GM12872 (cell line): Measurements from ENCODE around the gene DLEU7.

Experiments
- TF ChIP-seq, protein P1 (sequence below): IDR thresholded peaks from 3 replicates; pipeline ENCODE4 v1.5.1; 2011; ENCODE audit warnings: low read depth, mild to moderate bottlenecking, low read length, moderate library complexity; ENCODE audit not compliant: insufficient read depth

The DLEU7 gene

DNA sequence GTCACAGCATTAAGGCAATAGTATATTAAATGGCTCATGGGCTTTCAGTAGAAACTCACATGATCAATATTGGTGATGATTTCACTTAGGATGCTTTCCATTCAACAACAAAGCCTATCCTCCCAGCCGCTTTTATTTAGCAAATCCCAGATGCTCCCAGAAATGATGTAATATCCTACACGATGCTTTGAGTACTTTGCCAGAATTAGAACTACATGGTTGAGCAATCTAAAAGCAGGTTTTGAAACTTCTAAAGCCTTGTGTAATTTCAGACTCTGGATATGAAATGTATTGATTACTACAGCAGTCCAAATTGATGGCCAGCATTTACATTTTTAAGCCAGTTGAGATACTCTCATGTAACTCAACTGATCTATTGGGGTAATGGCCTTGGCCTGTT, 13.6 kb downstream of the DLEU7 start:
- TF ChIP-seq, protein P1, sequence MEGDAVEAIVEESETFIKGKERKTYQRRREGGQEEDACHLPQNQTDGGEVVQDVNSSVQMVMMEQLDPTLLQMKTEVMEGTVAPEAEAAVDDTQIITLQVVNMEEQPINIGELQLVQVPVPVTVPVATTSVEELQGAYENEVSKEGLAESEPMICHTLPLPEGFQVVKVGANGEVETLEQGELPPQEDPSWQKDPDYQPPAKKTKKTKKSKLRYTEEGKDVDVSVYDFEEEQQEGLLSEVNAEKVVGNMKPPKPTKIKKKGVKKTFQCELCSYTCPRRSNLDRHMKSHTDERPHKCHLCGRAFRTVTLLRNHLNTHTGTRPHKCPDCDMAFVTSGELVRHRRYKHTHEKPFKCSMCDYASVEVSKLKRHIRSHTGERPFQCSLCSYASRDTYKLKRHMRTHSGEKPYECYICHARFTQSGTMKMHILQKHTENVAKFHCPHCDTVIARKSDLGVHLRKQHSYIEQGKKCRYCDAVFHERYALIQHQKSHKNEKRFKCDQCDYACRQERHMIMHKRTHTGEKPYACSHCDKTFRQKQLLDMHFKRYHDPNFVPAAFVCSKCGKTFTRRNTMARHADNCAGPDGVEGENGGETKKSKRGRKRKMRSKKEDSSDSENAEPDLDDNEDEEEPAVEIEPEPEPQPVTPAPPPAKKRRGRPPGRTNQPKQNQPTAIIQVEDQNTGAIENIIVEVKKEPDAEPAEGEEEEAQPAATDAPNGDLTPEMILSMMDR = no peak

DNA sequence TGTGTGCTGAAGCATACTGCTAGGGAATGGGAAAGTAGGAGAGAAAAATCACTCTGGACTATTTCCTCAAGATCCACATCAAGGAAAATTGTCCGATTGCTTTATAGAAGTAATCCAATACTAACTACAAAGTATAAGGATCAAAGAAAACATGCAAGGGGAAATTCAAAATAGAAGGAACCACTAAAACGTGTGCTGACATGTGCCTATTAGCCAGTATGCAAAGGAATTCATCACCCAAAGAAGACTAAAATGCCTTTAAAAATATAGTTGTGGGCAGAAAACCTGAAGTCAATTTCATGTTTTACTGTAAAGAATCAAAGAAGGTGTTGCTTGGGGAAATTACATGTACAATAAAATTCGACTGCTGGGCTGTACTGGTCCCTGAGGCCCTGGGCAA, 14.3 kb downstream of the DLEU7 start:
- TF ChIP-seq, protein P1 = no peak

DNA sequence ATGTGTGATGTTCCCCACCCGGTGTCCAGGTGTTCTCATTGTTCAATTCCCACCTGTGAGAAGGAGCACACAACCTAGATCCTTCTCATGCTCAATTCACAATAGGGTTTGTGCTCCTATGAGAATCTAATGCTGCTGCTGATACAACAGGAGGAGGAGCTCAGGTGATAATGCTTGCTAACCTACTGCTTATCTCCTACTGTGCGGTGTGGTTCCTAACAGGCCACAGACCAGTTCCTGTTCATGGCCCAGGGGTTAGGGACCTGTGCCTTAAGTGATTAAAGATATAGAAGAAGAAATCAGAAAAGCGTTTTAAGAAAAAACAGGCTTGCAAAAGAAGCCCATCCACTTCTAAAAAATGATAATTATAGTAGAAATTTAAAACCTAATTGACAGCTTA, 17.5 kb downstream of the DLEU7 start:
- TF ChIP-seq, protein P1 = no peak

DNA sequence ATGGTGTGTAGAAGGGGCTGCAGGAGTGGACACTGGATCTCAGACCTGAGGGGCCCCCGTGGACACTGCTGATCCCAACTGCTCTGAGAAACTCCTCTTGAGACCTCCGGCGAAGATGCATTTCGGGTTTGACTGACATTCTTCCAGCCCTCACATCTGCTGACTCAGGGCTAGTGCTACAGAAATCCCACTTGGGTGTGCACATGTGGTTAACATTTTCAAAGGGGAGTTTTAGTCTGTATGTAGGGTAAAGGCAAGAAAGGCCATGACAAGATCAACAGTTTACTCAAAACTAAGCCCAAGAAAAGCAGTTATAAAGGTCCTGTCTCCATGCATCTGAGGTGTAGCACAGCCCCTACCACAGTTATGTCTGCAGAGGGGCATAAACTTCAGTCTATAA, 31.2 kb downstream of the DLEU7 start:
- TF ChIP-seq, protein P1 = no peak

DNA sequence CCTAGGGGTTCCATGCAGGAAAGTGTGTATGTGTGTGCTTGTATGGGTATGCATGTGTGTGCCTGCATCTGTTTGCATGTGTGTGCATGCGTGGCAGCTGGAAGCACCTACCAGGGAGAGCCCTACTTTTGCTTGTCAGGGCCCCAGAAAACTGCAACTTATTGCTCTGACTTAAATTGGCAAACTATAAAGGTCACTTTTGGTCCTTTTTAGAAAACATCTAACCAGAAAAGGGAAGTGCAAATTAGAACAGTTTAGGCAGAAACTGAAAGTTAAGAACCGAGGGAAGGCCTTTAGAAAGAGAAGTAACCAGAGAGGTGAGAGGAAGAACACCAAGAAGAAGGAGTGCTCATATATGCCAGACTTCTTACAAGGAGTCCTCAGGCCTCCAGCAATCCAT, 32.5 kb downstream of the DLEU7 start:
- TF ChIP-seq, protein P1 = no peak

DNA sequence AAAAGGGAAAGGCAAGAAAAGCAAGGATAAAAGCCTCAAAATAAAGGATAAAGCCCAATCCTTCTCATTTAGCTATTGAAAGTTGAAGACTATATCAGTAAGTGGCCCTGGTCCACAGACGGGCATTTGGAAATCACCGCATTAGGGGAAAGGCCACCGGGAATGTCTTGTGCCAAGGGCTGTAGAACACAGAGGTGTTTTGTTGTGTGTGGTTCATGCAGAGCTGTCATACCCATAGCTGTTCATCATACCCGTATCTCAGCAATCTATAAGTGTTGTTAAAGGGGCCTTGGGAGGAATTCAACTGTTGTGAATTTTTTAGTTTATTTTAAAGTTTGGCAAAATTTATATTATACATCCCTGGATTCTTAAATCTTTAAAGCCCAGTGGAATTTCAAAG, 33.0 kb downstream of the DLEU7 start:
- TF ChIP-seq, protein P1 = no peak

DNA sequence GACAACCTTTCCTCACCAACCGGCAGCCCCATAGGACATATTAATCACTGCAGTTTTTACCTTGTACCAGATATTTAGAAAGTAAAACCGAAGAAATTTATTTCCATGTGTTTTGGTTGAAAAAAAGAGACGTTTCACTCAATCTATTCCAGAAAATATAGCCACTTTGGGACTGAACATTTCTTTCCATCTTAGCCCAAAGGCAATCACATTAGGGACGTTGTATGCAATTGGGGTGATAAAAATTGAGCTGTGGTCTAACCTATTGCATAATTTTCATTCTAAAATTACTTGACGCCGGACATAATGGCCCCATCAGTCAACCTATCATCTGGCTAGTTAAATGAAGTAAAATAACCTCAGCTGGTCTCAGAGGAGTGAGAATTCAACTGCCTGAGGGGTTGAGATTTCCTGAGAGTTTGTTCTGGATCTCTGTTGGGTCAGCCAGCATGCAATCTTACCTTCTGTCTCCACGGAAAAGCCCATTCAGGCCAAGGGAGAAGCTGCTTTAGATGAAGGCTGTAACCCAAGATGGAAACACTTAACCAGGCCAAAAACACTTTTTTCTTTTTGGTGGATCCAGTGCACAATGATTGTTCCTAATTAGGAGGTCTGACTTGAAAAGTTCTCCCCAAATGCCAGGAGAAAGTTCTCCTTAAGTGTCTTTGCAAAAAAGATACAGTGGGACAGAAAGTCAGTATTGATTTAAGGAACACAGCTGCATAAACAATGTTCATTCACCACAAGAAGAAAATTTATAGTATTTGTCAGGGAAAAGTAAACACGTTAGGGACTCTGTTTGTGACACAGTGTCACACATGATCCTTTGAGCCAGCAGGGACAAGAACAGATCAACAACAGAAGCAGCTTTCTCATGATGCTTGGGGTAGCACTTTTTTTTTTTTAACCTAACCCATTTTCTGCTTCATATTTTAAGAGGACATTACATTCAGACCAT, 34.1 kb downstream of the DLEU7 start:
- TF ChIP-seq, protein P1 = no peak
